GM12865 (cell line): ENCODE data around the gene PARM1.

Experiments used
- DNase-seq: peaks from one replicate; pipeline ENCODE4 v3.0.0; 2010; ENCODE audit warnings: low read depth
- H3K4me3 ChIP-seq: 2 replicates; pipeline ENCODE4 v1.5.1; 2011; ENCODE audit warnings: mild to moderate bottlenecking, low read depth, low read length, control low read depth
- CTCF ChIP-seq: IDR thresholded peaks from 2 replicates; pipeline ENCODE4 v1.5.1; 2011; ENCODE audit warnings: low read length, control low read depth, low read depth, inconsistent platforms; ENCODE audit not compliant: insufficient read depth; ENCODE audit errors: missing control alignments

Gene PARM1

GRCh38 chr4:75081561-75081960 is 148.6 kb downstream of the PARM1 start:
- H3K4me3 ChIP-seq, result no peak overlapping the region
- no peak for DNase-seq
- TF ChIP-seq CTCF, result no peak

- no peak overlapping the region for H3K4me3 ChIP-seq
- no peak for TF ChIP-seq CTCF
- DNase-seq, result no peak
These were observed 154.5 kb downstream of the PARM1 start for GRCh38 chr4:75087416-75087815.

GRCh38 chr4:75087865-75088264 is 154.9 kb downstream of the PARM1 start:
- H3K4me3 ChIP-seq, result no peak overlapping the region
- no peak for TF ChIP-seq CTCF
- DNase-seq, result peak; percentile 63

- TF ChIP-seq CTCF, result no peak
- H3K4me3 ChIP-seq, result no peak overlapping the region
- no peak for DNase-seq
These were observed 156.3 kb downstream of the PARM1 start for GRCh38 chr4:75089206-75089605.

- H3K4me3 ChIP-seq, result no peak overlapping the region
- DNase-seq, result peak; percentile 92
- no peak for TF ChIP-seq CTCF
These were observed 166.4 kb downstream of the PARM1 start for GRCh38 chr4:75099321-75099720.
